ENCODE measurements around the gene IFRD2.
A peak's percentile ranks its signal among the peaks of the same experiment; 100 is the strongest.
"Not testable (repeated sequence)": the region's sequence is repeated elsewhere in the genome, so short reads cannot be mapped to it uniquely, and the experiment has no call there.

IFRD2 gene

DNA sequence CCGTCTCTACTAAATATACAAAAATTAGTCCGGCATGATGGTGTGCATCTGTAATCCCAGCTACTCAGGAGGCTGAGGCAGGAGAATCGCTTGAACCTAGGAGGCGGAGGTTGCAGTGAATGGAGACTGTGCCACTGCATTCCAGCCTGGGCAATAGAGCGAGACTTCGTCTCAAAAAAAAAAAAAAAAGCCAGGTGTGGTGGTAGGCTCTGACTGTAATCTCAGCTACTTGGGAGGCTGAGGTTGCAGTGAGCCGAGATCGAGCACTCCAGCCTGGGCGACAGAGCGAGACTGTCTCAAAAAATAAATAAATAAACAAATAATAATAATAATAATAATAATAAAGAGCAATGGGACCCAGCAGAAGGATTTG lies 19.7 kb downstream of the IFRD2 start:
- not testable (repeated sequence) for H3K4me3 ChIP-seq (ENCODE audit: low read length in 2 of 2); H3K27ac ChIP-seq (ENCODE audit: low read length)

DNA sequence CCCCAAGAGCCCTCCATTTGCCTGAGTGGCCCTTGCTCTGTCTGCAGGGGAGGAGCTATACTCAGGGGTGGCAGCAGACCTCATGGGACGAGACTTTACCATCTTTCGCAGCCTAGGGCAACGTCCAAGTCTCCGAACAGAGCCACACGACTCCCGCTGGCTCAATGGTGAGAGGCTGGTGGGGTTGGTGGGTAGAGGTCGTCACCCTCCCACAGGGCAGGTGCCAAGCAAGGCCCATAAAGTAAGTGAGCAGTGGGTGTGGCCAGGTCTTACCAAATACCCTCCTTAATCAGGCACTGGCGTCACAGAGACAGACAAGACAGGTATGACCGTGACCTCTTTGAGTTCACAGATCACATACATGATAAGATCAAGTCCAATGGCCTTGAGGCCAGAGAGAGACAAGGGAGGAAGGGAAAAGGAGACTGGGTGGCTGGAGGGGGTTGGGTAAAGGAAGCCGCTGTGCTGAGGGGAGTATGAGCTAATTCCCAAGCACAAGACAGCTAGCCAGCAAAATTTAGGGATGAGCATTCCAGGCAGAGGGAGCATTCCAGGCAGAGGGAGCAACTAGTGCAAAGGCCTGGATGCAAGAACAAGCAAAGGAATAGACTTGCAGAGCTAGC lies 20.8 kb downstream of the IFRD2 start:
- Histone ChIP-seq H3K27ac (ENCODE audit: low read length) (no peak overlapping the region), H3K9me3 (ENCODE audit: control insufficient read depth in 2 of 2, low read length in 2 of 2) (no peaks in the 10 kb centered on the region), H3K36me3 (ENCODE audit: control insufficient read depth in 2 of 2, insufficient read depth in 2 of 2, low read length in 2 of 2) (no peaks in the 10 kb centered on the region), H3K9ac (ENCODE audit: low read length in 2 of 2) (no peak overlapping the region), H3K4me1 (ENCODE audit: control insufficient read depth, insufficient read depth, low read length) (peaks cover 54% of the 10 kb centered on the region), H3K4me3 (ENCODE audit: low read length in 2 of 2) (no peak overlapping the region), H3K27me3 (ENCODE audit: control insufficient read depth in 1 of 2, insufficient read depth in 2 of 2, low read length in 2 of 2) (peaks cover 5 to 20% of the 10 kb centered on the region in 2 donors)

More for the DNA sequence above, 19.7 kb downstream of the IFRD2 start:
- H3K4me1 ChIP-seq (ENCODE audit: control insufficient read depth, insufficient read depth, low read length) = peaks cover 43% of the 10 kb centered on the region
- not testable (repeated sequence) for H3K36me3 ChIP-seq (ENCODE audit: control insufficient read depth in 2 of 2, insufficient read depth in 2 of 2, low read length in 2 of 2); H3K9me3 ChIP-seq (ENCODE audit: control insufficient read depth in 2 of 2, low read length in 2 of 2); H3K9ac ChIP-seq (ENCODE audit: low read length in 2 of 2)
- H3K27me3 ChIP-seq (ENCODE audit: control insufficient read depth in 1 of 2, insufficient read depth in 2 of 2, low read length in 2 of 2) = peaks cover 5 to 20% of the 10 kb centered on the region in 2 donors

DNA sequence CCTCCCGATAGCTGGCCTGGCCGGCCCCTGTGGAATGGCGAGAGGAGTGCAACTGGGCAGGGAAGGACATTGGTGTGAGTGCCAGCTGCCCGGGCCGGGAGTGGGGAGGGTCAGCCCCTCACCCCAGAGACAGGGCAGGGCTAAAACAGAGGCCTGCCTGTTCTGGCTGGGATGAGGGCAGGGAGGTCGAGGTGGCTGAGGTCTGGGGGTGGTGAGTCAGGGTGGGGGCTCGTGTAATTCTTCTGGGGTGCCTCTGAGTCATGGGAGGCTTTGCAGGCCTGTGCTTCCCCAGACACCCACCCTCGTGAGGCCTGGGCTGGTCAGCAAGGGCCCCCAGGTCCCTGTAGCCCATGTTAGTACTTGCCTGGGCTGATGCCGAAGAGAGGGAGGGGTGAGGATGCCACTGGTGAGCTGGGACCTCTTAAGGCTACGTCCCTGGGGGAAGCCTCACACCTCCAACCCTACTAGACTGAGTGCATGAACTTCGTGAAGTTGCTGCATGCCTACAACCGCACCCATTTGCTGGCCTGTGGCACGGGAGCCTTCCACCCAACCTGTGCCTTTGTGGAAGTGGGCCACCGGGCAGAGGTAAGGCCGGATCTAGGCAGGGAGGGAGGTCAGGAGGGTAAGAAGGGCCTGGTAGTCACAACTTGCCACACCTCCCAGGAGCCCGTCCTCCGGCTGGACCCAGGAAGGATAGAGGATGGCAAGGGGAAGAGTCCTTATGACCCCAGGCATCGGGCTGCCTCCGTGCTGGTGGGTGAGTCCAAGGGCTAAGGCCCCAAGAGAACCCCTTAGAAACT lies 21.6 kb downstream of the IFRD2 start:
- Histone ChIP-seq H3K9ac (ENCODE audit: low read length in 2 of 2) (no peak overlapping the region), H3K4me3 (ENCODE audit: low read length in 2 of 2) (peak overlapping the region in 1 of 2 donors; percentile 78), H3K9me3 (ENCODE audit: control insufficient read depth in 2 of 2, low read length in 2 of 2) (no peaks in the 10 kb centered on the region), H3K36me3 (ENCODE audit: control insufficient read depth in 2 of 2, insufficient read depth in 2 of 2, low read length in 2 of 2) (no peaks in the 10 kb centered on the region), H3K4me1 (ENCODE audit: control insufficient read depth, insufficient read depth, low read length) (peaks cover 62% of the 10 kb centered on the region), H3K27me3 (ENCODE audit: control insufficient read depth in 1 of 2, insufficient read depth in 2 of 2, low read length in 2 of 2) (peaks cover 5 to 20% of the 10 kb centered on the region in 2 donors), H3K27ac (ENCODE audit: low read length) (no peak overlapping the region)

DNA sequence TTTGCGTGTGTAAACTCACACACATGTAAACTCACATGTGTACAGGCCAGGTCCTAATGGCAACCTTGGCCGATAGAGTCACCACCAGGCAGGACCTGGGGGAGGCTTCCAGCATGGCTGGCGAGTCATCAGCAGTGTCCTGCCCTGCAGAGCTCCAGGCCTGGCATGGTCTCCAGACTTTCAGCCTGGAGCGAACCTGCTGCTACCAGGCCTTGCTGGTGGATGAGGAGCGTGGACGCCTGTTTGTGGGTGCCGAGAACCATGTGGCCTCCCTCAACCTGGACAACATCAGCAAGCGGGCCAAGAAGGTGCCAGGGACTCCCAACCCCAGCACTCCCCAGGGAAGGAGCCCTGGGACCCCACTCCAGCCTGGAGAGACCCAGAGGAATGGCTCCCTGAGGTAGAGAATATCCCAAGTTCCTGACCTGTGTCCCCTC lies 22.2 kb downstream of the IFRD2 start:
- Histone ChIP-seq H3K27me3 (ENCODE audit: control insufficient read depth in 1 of 2, insufficient read depth in 2 of 2, low read length in 2 of 2) (peaks cover 3 to 18% of the 10 kb centered on the region in 2 donors), H3K9ac (ENCODE audit: low read length in 2 of 2) (peak overlapping the region in 1 of 2 donors; percentile 13), H3K27ac (ENCODE audit: low read length) (peak overlapping the region; percentile 37), H3K4me3 (ENCODE audit: low read length in 2 of 2) (peak overlapping the region in 1 of 2 donors; percentile 78), H3K4me1 (ENCODE audit: control insufficient read depth, insufficient read depth, low read length) (peaks cover 67% of the 10 kb centered on the region), H3K9me3 (ENCODE audit: control insufficient read depth in 2 of 2, low read length in 2 of 2) (no peaks in the 10 kb centered on the region), H3K36me3 (ENCODE audit: control insufficient read depth in 2 of 2, insufficient read depth in 2 of 2, low read length in 2 of 2) (no peaks in the 10 kb centered on the region)

DNA sequence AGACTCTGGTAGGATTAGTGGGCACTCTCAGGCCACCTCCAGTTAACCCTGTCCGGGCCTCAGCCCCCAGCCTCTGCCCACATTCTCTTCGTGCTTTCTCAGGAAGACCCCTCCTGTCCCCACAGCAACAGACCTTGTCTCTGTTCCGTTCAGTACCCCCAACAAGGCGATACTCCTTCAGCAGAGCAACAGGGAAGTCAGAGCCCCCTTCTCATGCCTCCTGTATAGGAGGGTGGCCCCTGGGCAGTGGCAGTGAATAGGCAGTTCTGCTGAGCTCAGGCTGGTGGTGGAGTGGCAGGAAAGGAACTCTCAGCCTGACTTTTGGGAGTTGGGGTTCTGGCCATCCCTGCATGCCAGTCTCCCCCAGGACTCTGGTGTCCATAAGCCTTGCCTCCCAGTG lies 22.8 kb downstream of the IFRD2 start:
- peak overlapping the region; percentile 37 for H3K27ac ChIP-seq (ENCODE audit: low read length)
- peak overlapping the region in 1 of 2 donors; percentile 78 for H3K4me3 ChIP-seq (ENCODE audit: low read length in 2 of 2)
- peak overlapping the region in 1 of 2 donors; percentile 47 for H3K9ac ChIP-seq (ENCODE audit: low read length in 2 of 2)
- no peaks in the 10 kb centered on the region for H3K36me3 ChIP-seq (ENCODE audit: control insufficient read depth in 2 of 2, insufficient read depth in 2 of 2, low read length in 2 of 2)
- H3K27me3 ChIP-seq (ENCODE audit: control insufficient read depth in 1 of 2, insufficient read depth in 2 of 2, low read length in 2 of 2) = peaks cover under 1 to 12% of the 10 kb centered on the region in 2 donors
- H3K9me3 ChIP-seq (ENCODE audit: control insufficient read depth in 2 of 2, low read length in 2 of 2) = no peaks in the 10 kb centered on the region
- peaks cover 70% of the 10 kb centered on the region for H3K4me1 ChIP-seq (ENCODE audit: control insufficient read depth, insufficient read depth, low read length)

DNA sequence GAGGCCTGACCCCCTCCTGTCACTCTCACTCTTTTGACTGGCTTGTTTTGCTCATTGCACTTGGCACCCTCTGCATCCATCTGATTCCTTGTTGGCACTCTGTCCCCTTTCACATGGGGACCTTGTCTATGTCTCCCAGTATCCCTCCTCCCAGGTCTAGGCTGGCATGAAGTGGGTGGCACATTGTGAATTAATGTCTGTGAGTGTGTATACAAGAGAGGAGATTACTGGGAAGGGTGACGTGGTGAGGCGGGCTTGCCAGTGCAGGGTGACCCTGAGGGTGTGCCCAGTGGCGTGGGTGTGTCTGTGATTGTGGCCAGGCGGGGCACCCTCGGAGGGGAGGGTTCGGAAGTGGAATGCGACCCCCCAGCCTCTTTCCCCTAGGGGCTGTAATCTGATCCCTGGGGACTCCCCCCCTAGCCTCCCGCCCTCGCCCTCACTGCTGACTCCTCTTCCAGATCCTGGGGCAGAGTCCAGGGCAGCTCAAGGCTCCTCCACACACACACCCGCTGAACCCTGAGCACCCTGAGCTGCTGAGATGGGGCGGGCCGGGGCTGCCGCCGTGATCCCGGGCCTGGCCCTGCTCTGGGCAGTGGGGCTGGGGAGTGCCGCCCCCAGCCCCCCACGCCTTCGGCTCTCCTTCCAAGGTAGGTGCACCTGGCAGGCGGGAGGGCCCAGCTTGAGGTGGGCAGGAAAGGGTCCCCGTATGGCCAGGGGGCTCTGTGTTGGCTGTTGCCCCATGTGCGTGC lies 23.4 kb downstream of the IFRD2 start, which contains the start of gene SEMA3B:
SEMA3B (plus strand) TSS at position 445 of the 749 bp plus-strand sequence; CDS start at position 539, 94 bp downstream.
- peak within 1 kb of the TSS; percentile 83 to 87 for H3K9ac ChIP-seq (ENCODE audit: low read length in 2 of 2)
- H3K4me1 ChIP-seq (ENCODE audit: control insufficient read depth, insufficient read depth, low read length) = peaks cover 74% of the 10 kb centered on the region
- H3K27ac ChIP-seq (ENCODE audit: low read length) = peak within 1 kb of the TSS; percentile 96
- H3K36me3 ChIP-seq (ENCODE audit: control insufficient read depth in 2 of 2, insufficient read depth in 2 of 2, low read length in 2 of 2) = no peaks in the 10 kb centered on the region
- H3K4me3 ChIP-seq (ENCODE audit: low read length in 2 of 2) = peak within 1 kb of the TSS; percentile 62 to 78
- no peaks in the 10 kb centered on the region for H3K9me3 ChIP-seq (ENCODE audit: control insufficient read depth in 2 of 2, low read length in 2 of 2)
- peaks cover 0 to 9% of the 10 kb centered on the region in 2 donors for H3K27me3 ChIP-seq (ENCODE audit: control insufficient read depth in 1 of 2, insufficient read depth in 2 of 2, low read length in 2 of 2)

DNA sequence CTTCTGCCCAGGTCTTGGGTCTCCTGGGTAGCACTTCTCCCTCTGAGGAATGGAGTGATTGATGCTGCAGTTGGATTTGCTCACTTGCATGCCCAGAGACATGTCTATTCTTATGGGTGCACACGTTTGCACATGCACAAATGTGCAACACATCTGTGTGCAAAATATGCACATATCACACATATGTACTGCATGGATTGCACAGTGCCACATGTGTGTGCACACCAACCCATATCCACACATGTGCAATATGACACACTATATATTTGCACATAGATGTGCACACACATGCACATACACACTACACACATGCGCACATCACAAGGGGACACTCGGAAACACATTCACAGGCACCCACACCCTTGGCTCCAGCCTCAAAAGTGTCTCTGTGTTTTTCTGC lies 24.0 kb downstream of the IFRD2 start:
- H3K9ac ChIP-seq (ENCODE audit: low read length in 2 of 2) = peak overlapping the region in 1 of 2 donors; percentile 87

DNA sequence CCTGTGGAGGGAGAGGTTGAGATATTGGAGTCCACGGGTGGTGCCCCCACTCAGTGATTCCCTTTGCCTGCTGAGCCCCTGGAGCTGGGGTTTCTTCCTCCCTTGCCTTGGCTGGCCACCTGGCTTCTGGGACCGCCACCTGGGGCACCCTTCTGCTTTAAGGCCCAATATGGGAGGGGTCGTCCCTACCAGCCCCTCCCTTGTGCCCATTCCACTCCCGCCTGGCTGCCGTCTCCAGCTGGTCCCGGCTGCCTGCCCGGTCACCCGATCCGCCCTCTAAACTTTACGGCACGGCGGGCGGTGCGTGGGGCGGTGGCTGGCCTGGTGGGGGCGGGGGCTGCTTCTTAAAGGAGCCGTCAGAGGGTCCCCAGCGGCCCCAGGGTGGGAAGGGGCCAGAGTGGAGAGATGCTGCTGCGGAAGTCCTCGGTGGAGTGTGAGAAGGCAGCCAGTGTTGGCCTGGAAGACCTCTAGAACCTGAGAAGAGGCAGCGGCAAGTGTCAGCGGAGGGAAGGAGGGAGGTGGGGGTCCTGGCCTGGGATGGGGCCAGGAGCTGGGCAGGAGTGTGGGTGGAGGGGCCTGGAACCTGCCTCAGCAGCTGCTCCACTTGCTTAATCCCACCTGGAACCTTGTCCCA lies 24.8 kb downstream of the IFRD2 start:
- Histone ChIP-seq H3K4me3 (ENCODE audit: low read length in 2 of 2) (peak overlapping the region; percentile 62 to 78), H3K4me1 (ENCODE audit: control insufficient read depth, insufficient read depth, low read length) (peaks cover 74% of the 10 kb centered on the region), H3K27ac (ENCODE audit: low read length) (peak overlapping the region; percentile 96), H3K27me3 (ENCODE audit: control insufficient read depth in 1 of 2, insufficient read depth in 2 of 2, low read length in 2 of 2) (no peaks in the 10 kb centered on the region), H3K36me3 (ENCODE audit: control insufficient read depth in 2 of 2, insufficient read depth in 2 of 2, low read length in 2 of 2) (no peaks in the 10 kb centered on the region), H3K9ac (ENCODE audit: low read length in 2 of 2) (peak overlapping the region; percentile 83 to 87), H3K9me3 (ENCODE audit: control insufficient read depth in 2 of 2, low read length in 2 of 2) (no peaks in the 10 kb centered on the region)

More for the DNA sequence above, 24.0 kb downstream of the IFRD2 start:
- H3K27me3 ChIP-seq (ENCODE audit: control insufficient read depth in 1 of 2, insufficient read depth in 2 of 2, low read length in 2 of 2) = peaks cover 0 to 3% of the 10 kb centered on the region in 2 donors
- peak overlapping the region; percentile 62 to 78 for H3K4me3 ChIP-seq (ENCODE audit: low read length in 2 of 2)
- peaks cover 74% of the 10 kb centered on the region for H3K4me1 ChIP-seq (ENCODE audit: control insufficient read depth, insufficient read depth, low read length)
- peak overlapping the region; percentile 96 for H3K27ac ChIP-seq (ENCODE audit: low read length)
- no peaks in the 10 kb centered on the region for H3K9me3 ChIP-seq (ENCODE audit: control insufficient read depth in 2 of 2, low read length in 2 of 2)
- no peaks in the 10 kb centered on the region for H3K36me3 ChIP-seq (ENCODE audit: control insufficient read depth in 2 of 2, insufficient read depth in 2 of 2, low read length in 2 of 2)

DNA sequence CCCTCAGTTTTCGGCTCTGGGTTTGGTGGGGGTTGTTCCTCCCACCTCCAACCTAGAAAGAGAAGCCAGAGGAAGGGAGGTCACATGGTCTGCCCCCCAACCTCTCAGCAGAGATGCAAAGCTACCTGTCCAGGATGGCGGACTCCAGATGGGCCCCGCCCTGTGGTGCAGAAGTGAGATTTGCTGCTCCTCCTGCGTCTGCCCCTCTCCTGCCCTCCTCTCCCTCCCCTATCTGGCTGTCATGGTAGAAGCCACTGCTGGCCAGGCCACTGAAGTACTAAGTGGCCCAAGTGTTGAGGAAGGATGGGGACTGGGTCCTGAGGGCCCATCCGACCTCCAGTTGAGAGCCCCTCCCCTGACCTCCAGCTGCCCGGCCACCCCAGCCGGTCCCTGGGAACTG lies 25.4 kb downstream of the IFRD2 start:
- Histone ChIP-seq H3K9ac (ENCODE audit: low read length in 2 of 2) (peak overlapping the region; percentile 83 to 87), H3K4me3 (ENCODE audit: low read length in 2 of 2) (peak overlapping the region; percentile 62 to 78), H3K27me3 (ENCODE audit: control insufficient read depth in 1 of 2, insufficient read depth in 2 of 2, low read length in 2 of 2) (no peaks in the 10 kb centered on the region), H3K36me3 (ENCODE audit: control insufficient read depth in 2 of 2, insufficient read depth in 2 of 2, low read length in 2 of 2) (no peaks in the 10 kb centered on the region), H3K4me1 (ENCODE audit: control insufficient read depth, insufficient read depth, low read length) (peaks cover 75% of the 10 kb centered on the region), H3K9me3 (ENCODE audit: control insufficient read depth in 2 of 2, low read length in 2 of 2) (no peaks in the 10 kb centered on the region), H3K27ac (ENCODE audit: low read length) (peak overlapping the region; percentile 96)

DNA sequence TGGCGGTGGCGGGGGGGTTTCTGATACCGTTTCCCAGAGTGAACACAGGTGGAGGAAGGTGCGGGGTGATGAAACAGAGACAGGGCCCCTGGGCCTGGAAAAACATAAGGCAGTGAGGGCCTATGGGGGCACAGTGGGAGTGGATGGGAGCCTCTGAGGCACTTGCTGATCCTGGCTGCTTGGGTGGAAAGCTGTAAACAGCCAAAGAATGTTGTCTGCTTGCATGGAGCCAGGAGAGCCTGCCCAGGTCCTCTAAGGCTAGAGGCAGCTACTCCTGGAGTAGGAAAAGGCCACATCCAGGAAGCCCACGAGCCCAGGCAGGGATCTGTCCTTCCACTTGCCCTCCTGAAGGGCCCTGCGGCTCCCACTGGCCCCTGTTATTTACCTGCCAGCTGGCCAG lies 26.2 kb downstream of the IFRD2 start:
- Histone ChIP-seq H3K4me3 (ENCODE audit: low read length in 2 of 2) (peak overlapping the region in 1 of 2 donors; percentile 78), H3K4me1 (ENCODE audit: control insufficient read depth, insufficient read depth, low read length) (peaks cover 83% of the 10 kb centered on the region)

More for the DNA sequence above, 26.2 kb downstream of the IFRD2 start:
- Histone ChIP-seq H3K9me3 (ENCODE audit: control insufficient read depth in 2 of 2, low read length in 2 of 2) (no peaks in the 10 kb centered on the region), H3K27me3 (ENCODE audit: control insufficient read depth in 1 of 2, insufficient read depth in 2 of 2, low read length in 2 of 2) (no peaks in the 10 kb centered on the region), H3K27ac (ENCODE audit: low read length) (peak overlapping the region; percentile 96), H3K9ac (ENCODE audit: low read length in 2 of 2) (peak overlapping the region; percentile 83 to 87), H3K36me3 (ENCODE audit: control insufficient read depth in 2 of 2, insufficient read depth in 2 of 2, low read length in 2 of 2) (no peaks in the 10 kb centered on the region)

All from stomach smooth muscle (tissue), 2 donors.